Epithelial cell of prostate (primary cell): ENCODE measurements around the gene MMP24.
A peak's percentile ranks its signal among the peaks of the same experiment; 100 is the strongest.

ENCODE experiments used
- DNase-seq: peaks from one replicate; pipeline ENCODE4 v3.0.0-alpha.2; 2011; ENCODE audit warnings: low read depth, low spot score
- H3K27ac ChIP-seq: fragments of 450-650 bp; 2 replicates; pipeline ENCODE4 v1.5.1; 2017; ENCODE audit warnings: mild to moderate bottlenecking

The MMP24 gene

GRCh38 chr20:35215066-35215956 is 11.2 kb upstream of the MMP24 start:
- DNase-seq = peak; percentile 84
- H3K27ac ChIP-seq = peak overlapping the region; percentile 72

DNA sequence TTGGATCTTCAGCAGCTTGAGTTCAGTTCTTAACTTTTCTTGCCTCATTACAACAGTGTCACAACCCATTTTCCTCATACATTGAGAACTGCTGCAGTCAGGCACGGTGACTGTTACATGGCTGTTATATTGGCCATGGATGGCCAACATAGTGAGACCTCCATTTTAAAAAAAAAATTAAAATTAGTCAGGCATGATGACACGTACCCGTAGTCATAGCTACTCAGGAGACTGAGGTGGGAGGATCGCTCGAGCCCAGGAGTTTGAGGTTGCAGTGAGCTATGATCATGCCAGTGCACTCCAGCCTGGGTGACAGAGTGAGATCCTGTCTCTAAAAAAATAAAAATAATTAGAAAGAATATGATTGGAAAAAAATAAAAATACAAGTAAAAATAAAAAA is 9.9 kb upstream of the MMP24 start:
- no peak for DNase-seq
- H3K27ac ChIP-seq = no peak overlapping the region

DNA sequence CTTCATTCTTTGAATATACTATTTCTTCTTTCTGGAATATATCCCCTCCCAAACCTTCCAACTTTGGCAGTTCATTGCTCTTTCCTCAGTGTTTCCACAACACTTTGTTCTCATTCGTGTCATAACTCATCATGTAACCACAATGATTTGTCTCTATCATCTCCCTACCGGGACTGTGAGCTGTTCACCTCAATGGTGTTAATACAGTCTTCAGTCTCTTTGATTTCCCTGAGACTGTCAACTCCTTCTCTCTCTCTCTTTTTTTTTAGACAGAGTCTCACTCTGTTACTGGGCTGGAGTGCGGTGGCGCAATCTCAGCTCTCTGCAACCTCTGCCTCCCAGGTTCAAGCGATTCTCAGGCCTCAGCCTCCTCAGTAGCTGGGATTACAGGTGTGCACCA is 2.5 kb upstream of the MMP24 start:
- no peak overlapping the region for H3K27ac ChIP-seq
- no peak for DNase-seq

- no peak for DNase-seq
- no peak overlapping the region for H3K27ac ChIP-seq
Measured at GRCh38 chr20:35224536-35224935, 2.0 kb upstream of the MMP24 start.

- H3K27ac ChIP-seq = no peak overlapping the region
- DNase-seq = no peak
Measured at GRCh38 chr20:35225319-35226125, 968 bp upstream of the MMP24 start.

DNA sequence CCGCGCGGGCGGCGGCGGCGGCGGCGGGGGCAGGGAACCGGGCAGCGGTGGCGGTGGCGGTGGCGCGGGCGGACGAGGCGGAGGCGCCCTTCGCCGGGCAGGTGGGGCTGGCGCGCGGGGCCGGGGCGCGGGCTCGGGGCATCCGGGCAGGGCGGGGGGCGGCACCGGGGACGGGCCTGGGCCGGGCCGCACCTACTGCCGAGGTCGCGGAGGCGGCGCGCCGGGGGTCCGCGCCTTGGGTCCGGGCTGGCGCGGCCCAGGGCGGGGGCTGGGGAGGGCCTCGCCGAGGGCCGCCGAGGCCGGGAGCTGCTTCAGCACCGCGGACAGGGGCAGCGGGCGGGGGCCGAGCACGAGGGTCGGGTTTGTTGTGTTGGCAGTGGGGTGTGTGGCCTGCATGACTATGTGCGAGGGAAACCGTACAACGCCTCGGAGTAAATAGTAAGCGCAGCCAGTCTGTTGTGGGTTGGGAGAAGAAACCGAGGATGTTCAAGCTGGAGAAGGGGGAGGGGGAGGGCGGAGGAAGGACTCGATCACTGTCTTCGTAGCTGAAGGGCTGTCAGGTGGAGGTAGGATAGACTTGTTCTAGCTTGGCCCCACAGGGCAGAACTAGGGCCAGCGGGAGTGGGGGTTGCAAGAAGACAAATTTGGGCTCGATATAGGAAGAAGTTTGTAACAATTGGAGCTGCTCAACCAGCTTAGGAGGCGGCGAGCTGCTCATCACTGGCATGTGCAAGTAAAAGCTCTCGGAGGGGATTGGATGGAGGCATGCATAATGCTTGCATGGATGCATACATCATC is 593 bp downstream of the MMP24 start:
- no peak for DNase-seq
- no peak overlapping the region for H3K27ac ChIP-seq

GRCh38 chr20:35232575-35232974 is 6.1 kb downstream of the MMP24 start:
- no peak overlapping the region for H3K27ac ChIP-seq
- no peak for DNase-seq

- no peak for DNase-seq
- H3K27ac ChIP-seq = no peak overlapping the region
Measured at GRCh38 chr20:35235881-35236280, 9.4 kb downstream of the MMP24 start.

DNA sequence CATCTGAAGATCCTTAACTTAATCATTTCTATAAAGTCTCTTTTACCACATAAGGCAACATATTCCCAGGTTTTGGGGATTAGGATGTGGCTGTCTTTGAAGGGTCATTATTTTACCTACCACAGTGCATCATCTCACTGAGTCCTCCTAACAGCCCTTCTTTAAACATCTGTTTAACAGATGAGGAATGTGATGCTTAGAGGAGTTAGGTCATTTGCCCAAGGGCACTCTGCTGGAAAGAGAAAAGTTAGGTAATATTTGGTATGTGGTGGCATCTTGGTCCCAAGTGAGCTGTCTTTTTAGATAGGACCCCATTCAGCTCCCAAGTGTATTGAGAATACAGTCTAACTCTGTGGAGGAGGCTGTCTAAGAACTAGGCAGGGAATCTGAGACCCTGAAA is 11.0 kb downstream of the MMP24 start:
- no peak for DNase-seq
- no peak overlapping the region for H3K27ac ChIP-seq

DNA sequence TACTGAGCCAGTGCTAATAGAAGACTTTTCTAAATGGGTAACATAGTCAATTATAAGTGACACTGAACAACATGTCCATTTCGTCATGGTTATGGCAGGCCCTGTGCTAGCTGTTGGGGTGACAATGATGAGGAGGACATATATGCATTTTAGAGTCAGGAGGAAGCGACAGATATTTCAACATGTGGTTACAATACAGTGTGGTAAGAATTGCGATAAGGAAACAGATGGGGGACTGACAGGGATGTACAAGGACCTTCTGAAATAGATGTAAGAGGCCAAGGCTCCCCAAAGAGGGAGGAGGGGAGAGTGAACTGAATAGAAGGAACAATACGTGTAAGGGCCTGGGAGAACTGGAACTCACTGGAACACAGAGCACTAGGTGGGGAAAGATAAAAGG is 11.7 kb downstream of the MMP24 start:
- no peak for DNase-seq
- H3K27ac ChIP-seq = no peak overlapping the region

- no peak for DNase-seq
- no peak overlapping the region for H3K27ac ChIP-seq
Measured at GRCh38 chr20:35238735-35239134, 12.2 kb downstream of the MMP24 start.

DNA sequence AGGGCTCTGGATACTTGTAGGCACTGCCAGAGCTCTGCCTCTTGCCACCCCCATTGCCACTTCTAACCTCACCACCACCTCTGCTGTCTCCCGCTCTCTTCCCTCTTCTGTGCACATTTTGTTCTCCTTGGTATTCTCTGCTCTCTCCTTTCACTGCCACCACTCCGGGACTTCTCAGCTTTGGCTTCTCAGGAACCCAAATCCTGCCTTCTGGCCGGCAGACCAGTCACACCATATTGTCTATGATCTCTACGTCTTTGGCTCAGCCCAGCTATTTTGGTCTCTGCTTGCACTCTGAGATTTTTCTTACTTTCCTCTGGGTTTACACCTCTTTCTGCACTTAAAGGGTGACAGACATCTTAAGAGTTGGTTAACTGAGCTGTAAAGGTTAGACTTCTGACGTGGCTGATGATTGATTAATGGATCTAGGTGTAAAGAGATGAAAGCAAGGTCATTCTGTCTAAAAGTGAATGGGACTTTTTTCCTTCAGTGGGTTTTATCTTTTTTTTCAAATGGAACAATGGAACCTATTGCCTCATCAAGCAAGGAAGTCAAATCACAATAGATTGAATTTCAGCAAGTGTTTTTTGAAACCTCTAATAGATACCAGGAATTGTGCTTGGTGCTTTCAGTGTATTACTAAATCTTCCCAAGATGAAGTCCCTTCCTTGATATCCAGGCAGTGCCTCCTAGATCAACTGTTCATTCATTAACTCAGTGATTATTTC is 13.8 kb downstream of the MMP24 start:
- H3K27ac ChIP-seq = no peak overlapping the region
- no peak for DNase-seq

- no peak overlapping the region for H3K27ac ChIP-seq
- DNase-seq = no peak
Measured at GRCh38 chr20:35240811-35241293, 14.4 kb downstream of the MMP24 start.

GRCh38 chr20:35243317-35243716 is 16.8 kb downstream of the MMP24 start:
- no peak for DNase-seq
- H3K27ac ChIP-seq = no peak overlapping the region

DNA sequence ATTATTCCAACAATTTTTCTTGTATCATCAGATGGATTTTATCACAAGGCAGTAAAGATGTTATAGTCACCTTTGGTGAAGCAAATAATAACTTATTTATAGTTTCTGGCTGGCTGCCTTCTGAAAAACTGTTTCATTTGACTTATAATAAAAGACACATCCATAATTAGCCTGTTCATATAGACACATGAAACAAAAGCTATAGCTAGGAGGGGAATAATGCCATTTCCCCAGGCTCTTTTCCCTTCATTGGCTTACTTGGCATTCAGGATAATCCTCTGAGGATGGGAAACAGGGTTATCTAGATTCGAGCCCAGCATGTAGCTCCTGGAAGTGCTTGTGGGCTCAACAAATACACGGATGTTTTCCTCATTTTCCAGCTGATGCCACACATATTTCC is 17.5 kb downstream of the MMP24 start:
- no peak overlapping the region for H3K27ac ChIP-seq
- DNase-seq = no peak

DNA sequence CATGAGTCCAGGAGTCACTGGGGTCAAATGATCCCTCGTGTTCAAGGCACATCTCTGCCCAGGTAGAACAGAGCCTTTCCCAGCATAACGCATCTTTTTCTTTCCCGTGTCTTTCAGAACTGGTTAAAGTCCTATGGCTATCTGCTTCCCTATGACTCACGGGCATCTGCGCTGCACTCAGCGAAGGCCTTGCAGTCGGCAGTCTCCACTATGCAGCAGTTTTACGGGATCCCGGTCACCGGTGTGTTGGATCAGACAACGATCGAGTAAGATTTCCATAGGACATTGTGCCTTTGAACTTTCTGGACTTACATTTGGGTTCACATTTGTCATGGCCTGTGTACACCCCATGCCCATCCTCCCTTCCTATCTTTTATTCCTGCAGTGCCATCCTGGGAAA is 20.2 kb downstream of the MMP24 start:
- H3K27ac ChIP-seq = no peak overlapping the region
- no peak for DNase-seq

DNA sequence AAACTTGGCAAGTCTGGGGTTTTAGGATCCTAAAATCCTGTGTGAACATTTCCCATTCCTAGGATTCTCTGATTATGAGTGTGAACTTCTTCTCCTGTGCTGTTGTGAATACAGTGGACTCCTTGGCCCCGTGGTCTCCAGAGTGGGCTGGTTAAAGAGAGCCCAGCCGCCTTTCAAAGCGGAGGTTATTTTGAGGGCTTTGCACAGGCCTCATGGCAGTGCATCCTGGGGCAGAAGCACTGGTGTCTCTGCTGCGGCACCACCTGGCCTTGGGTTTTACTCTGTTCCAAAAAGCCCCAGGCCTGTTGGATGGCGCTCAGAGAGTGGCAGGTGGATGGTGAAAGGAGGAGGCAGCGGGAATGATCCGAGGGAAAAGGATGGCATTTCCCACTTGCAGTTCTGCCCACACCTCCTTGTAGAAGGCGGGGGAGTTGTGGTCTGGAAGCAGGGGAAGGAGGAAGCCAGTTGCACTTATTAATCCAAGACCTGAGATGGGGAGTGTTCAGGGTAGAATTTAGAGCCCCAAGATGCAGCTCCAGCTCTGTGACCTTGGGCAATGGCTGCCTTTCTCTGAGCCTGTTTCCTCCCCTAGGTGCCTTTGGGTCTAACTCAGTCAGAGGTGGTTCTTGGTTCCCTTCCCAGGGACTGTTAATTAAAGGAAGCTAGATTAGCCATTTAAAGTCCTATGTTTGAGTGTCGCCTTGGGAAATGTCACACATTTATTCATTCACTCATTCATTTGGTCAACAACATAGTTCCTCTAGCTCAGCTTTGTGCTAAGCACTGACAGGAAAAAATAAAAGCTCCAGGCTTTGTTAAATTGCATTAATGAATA is 22.4 kb downstream of the MMP24 start:
- DNase-seq = no peak
- no peak overlapping the region for H3K27ac ChIP-seq

- H3K27ac ChIP-seq = no peak overlapping the region
Measured at GRCh38 chr20:35251613-35251940, 25.1 kb downstream of the MMP24 start.

GRCh38 chr20:35252037-35252461 is 25.6 kb downstream of the MMP24 start:
- DNase-seq = no peak
- H3K27ac ChIP-seq = no peak overlapping the region

More at GRCh38 chr20:35251613-35251940, 25.1 kb downstream of the MMP24 start:
- no peak for DNase-seq
